ENCODE measurements around the gene CXCR6.

DNA sequence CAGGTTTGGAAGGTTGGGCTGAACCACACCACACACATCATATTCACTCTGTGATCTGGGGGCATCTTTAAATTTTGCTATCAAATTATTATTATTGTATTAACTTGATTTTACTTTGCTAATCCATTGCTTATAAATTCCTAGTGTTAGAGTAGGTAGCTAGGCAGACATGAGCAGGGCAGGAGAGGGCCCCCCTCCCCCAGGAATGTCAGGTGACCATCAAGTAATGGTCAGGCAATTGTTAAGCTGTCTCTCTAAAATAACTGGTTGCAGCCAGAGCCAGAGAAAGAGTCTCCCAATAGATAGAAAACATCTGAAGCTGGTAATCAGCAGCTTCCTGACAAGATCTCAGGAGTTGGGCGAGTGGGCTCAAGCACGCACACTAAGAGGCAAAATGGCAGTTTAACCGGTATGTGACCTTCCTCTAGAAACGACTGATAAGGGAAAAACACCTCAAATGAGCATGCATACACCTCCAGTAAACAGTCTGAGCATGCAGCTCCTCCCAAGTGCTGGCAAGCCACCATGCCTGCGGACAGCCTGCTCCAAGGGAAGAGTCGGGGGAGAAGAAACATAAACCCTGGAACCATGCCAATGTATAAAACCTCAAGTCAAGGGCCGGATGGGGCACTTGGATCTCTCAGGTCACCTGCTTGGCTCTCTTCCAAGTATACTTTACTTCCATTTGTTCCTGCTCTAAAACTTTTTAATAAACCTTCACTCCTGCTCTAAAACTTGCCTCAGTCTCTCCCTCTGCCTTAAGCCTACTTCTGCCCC lies 3.1 kb upstream of the CXCR6 start:
- TF ChIP-seq, protein P1, sequence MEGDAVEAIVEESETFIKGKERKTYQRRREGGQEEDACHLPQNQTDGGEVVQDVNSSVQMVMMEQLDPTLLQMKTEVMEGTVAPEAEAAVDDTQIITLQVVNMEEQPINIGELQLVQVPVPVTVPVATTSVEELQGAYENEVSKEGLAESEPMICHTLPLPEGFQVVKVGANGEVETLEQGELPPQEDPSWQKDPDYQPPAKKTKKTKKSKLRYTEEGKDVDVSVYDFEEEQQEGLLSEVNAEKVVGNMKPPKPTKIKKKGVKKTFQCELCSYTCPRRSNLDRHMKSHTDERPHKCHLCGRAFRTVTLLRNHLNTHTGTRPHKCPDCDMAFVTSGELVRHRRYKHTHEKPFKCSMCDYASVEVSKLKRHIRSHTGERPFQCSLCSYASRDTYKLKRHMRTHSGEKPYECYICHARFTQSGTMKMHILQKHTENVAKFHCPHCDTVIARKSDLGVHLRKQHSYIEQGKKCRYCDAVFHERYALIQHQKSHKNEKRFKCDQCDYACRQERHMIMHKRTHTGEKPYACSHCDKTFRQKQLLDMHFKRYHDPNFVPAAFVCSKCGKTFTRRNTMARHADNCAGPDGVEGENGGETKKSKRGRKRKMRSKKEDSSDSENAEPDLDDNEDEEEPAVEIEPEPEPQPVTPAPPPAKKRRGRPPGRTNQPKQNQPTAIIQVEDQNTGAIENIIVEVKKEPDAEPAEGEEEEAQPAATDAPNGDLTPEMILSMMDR (tag by site-specific recombination; IDR thresholded peaks at IDR 0.05), result no peak
- TF ChIP-seq ZNF350 (tag by site-specific recombination; IDR thresholded peaks at IDR 0.05), result no peak
- TF ChIP-seq, protein P2, sequence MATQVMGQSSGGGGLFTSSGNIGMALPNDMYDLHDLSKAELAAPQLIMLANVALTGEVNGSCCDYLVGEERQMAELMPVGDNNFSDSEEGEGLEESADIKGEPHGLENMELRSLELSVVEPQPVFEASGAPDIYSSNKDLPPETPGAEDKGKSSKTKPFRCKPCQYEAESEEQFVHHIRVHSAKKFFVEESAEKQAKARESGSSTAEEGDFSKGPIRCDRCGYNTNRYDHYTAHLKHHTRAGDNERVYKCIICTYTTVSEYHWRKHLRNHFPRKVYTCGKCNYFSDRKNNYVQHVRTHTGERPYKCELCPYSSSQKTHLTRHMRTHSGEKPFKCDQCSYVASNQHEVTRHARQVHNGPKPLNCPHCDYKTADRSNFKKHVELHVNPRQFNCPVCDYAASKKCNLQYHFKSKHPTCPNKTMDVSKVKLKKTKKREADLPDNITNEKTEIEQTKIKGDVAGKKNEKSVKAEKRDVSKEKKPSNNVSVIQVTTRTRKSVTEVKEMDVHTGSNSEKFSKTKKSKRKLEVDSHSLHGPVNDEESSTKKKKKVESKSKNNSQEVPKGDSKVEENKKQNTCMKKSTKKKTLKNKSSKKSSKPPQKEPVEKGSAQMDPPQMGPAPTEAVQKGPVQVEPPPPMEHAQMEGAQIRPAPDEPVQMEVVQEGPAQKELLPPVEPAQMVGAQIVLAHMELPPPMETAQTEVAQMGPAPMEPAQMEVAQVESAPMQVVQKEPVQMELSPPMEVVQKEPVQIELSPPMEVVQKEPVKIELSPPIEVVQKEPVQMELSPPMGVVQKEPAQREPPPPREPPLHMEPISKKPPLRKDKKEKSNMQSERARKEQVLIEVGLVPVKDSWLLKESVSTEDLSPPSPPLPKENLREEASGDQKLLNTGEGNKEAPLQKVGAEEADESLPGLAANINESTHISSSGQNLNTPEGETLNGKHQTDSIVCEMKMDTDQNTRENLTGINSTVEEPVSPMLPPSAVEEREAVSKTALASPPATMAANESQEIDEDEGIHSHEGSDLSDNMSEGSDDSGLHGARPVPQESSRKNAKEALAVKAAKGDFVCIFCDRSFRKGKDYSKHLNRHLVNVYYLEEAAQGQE (tag by site-specific recombination; IDR thresholded peaks at IDR 0.05), result no peak
- TF ChIP-seq HOXA7 (CRISPR knock-in tag; IDR thresholded peaks at IDR 0.05; ENCODE audit: borderline replicate concordance), result no peak
- TF ChIP-seq ZNF121 (tag by site-specific recombination; IDR thresholded peaks at IDR 0.05), result no peak
